ENCODE data around the gene ZER1. TPM values are rescaled to one million over a fixed set of nuclear protein-coding genes. Genes with fewer than 3 reads are reported as not detected.

Gene ZER1
- total RNA-seq, 1 donor from 2014 or later = 58.5 TPM

GRCh38 chr9:128753627-128754026 is 18.1 kb downstream of the ZER1 start:
- no peak for ATAC-seq
- intact Hi-C loops (cut with micrococcal nuclease) = no loop called here
- no peak for DNase-seq

GRCh38 chr9:128750926-128751595 is 20.7 kb downstream of the ZER1 start:
- DNase-seq = no peak
- no peak for ATAC-seq
- intact Hi-C loops (cut with micrococcal nuclease) = no loop called here

GRCh38 chr9:128747241-128747640 is 24.5 kb downstream of the ZER1 start:
- ATAC-seq = no peak
- no peak for DNase-seq
- intact Hi-C loops (cut with micrococcal nuclease) = no loop called here

GRCh38 chr9:128743421-128743820 is 28.3 kb downstream of the ZER1 start:
- ATAC-seq (no peak), DNase-seq (no peak)
- intact Hi-C loops (cut with micrococcal nuclease) = no loop called here

- intact Hi-C loops (cut with micrococcal nuclease) = no loop called here
- ATAC-seq (no peak), DNase-seq (no peak)
Observed at GRCh38 chr9:128742401-128742800, 29.3 kb downstream of the ZER1 start.

- intact Hi-C loops (cut with micrococcal nuclease) = no loop called here
- DNase-seq = no peak
- peak; percentile 20 for ATAC-seq
Observed at GRCh38 chr9:128735373-128735772, 36.4 kb downstream of the ZER1 start.

GRCh38 chr9:128733256-128733655 is 38.5 kb downstream of the ZER1 start:
- intact Hi-C loops (cut with micrococcal nuclease) = no loop called here
- ATAC-seq (peak; percentile 80), DNase-seq (peak; percentile 71)

- DNase-seq (no peak), ATAC-seq (no peak)
- intact Hi-C loops (cut with micrococcal nuclease) = no loop called here
Observed at GRCh38 chr9:128732576-128732975, 39.2 kb downstream of the ZER1 start.

GRCh38 chr9:128731691-128732090 is 40.0 kb downstream of the ZER1 start:
- ATAC-seq = no peak
- DNase-seq = no peak
- intact Hi-C loops (cut with micrococcal nuclease) = no loop called here

- intact Hi-C loops (cut with micrococcal nuclease) = no loop called here
- DNase-seq (no peak), ATAC-seq (no peak)
Observed at GRCh38 chr9:128731093-128731492, 40.6 kb downstream of the ZER1 start.

- DNase-seq (no peak), ATAC-seq (no peak)
- intact Hi-C loops (cut with micrococcal nuclease) = no loop called here
Observed at GRCh38 chr9:128729766-128730517, 41.8 kb downstream of the ZER1 start.

GRCh38 chr9:128729302-128729701 is 42.4 kb downstream of the ZER1 start:
- no peak for ATAC-seq

GRCh38 chr9:128728298-128728697 is 43.4 kb downstream of the ZER1 start:
- ATAC-seq = no peak
- DNase-seq = no peak
- intact Hi-C loops (cut with micrococcal nuclease) = no loop called here

More at GRCh38 chr9:128729302-128729701, 42.4 kb downstream of the ZER1 start:
- intact Hi-C loops (cut with micrococcal nuclease) = no loop called here
- DNase-seq = no peak

GRCh38 chr9:128727640-128728248 is 44.0 kb downstream of the ZER1 start:
- intact Hi-C loops (cut with micrococcal nuclease) = no loop called here
- no peak for DNase-seq
- no peak for ATAC-seq

GRCh38 chr9:128724744-128725211 is 46.9 kb downstream of the ZER1 start:
- ATAC-seq (peak; percentile 66), DNase-seq (peak; percentile 81)
- intact Hi-C loops (cut with micrococcal nuclease) = no loop called here

- intact Hi-C loops (cut with micrococcal nuclease) = no loop called here
- ATAC-seq (peak; percentile 94), DNase-seq (peak; percentile 98)
Observed at GRCh38 chr9:128723866-128724743, 47.6 kb downstream of the ZER1 start, which contains the start of gene ZDHHC12. Gene ZDHHC12 (minus strand): TSS chr9:128724127. CDS start chr9:128724093, 34 bp downstream.

- intact Hi-C loops (cut with micrococcal nuclease) = no loop called here
- DNase-seq (no peak), ATAC-seq (no peak)
Observed at GRCh38 chr9:128723352-128723865, 48.3 kb downstream of the ZER1 start.

- no peak for ATAC-seq
- intact Hi-C loops (cut with micrococcal nuclease) = no loop called here
- DNase-seq = no peak
Observed at GRCh38 chr9:128722380-128723351, 49.1 kb downstream of the ZER1 start.
